GM21367 (cell line): ENCODE data around the gene CCN6.

Experiments
- ATAC-seq: cut with Tn5 transposase; IDR thresholded peaks from one replicate; pipeline ENCODE4 v1.9.1; 2021; ENCODE audit not compliant: unreplicated experiment

The CCN6 gene

DNA sequence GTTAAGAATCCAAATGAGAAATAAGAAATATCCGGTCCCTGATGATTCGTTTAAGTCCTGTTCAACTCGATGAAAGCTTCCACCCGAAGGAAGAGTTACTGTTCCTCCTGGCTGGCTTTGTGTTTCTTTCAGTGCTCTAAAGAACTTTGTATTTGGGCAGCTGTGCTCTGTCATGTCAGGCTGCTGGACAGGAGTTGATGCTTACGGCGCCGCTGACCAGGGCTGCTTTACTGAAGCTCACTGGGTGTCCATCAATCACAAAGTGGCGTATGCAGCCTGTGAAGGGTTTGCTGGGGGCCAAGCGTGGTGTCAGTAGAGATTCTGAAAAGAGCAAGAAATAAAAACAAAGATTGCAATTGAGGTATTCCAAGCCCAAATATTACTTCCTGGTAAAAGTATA, 55.4 kb downstream of the CCN6 start:
- ATAC-seq, result no peak

DNA sequence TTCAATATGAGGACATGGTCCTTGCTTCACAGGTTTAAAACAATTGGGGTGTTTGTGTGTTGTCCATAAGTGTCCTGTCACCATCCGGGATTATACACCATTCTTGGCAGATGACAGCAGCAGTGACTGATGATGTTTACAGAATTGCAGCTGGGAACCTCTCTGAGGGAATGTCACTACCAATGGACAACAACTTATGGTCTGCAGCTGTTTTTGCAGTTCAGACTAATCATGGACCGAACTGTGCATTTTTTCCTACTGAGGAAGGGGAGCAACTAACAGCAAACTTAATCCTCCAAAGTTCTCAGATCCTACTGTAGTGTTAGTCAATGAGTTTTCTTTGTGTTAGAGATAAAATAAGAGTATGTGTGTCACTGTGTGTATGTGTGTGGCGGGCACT, 59.5 kb downstream of the CCN6 start:
- no peak for ATAC-seq

DNA sequence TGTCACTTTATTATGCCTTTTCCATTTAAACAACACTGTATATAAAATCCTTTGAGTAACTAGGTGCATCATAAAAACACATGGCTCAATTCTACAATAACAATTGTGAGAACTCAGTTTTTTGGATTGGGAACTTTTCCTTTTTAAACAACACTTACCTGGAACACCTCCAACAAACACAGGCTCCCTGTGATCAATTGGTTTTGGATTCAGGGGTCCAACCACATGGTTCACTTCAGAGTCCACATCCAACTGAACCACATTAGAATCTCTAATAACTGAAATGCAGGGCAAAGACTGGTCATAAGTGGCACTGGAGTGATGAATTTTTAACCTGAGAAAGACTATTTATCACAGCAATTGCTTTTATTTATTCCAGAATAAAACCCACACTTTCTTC, 60.0 kb downstream of the CCN6 start:
- ATAC-seq, result no peak

DNA sequence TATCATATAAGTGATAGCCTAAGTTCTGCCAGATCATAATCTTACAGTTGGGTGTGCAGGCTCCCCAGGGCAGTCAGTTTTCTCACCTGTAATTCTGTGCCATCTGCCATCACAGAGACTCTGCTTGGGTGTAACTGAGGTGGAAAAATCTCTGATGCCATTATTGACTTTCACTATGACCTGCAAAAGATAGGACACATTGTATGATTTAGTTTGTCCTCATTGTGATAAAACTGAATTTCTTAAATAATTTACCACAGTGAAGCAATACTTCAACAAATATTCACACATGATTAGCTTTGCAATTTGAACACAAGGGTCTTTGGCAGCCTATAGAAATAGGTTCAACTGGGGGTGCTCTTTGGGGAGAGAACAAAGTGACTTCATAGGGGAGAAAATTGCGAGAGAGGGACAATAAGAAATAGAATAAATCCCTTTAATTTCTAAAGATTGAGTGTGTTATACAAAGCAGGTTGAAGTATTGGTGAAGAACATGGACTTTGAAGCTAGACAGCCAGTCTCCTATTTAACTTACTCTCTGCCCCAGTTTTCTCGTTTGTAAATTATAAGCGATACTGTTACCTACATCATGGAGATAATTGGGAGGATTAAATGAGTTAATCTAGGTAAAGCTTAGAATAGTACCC, 60.8 kb downstream of the CCN6 start:
- ATAC-seq, result no peak

- no peak for ATAC-seq
Measured at GRCh38 chr6:112116221-112116620, 62.3 kb downstream of the CCN6 start.

GRCh38 chr6:112117554-112117953, 63.6 kb downstream of the CCN6 start:
- ATAC-seq, result no peak

GRCh38 chr6:112118034-112118433, 64.1 kb downstream of the CCN6 start:
- ATAC-seq, result no peak
